Measurements from ENCODE around the gene SLC35E1. TPM values are rescaled to one million over a fixed set of nuclear protein-coding genes. Genes with fewer than 3 reads are reported as not detected.

The SLC35E1 gene
- polyA plus RNA-seq (30.3 to 42.0 TPM (median 39.1 TPM) in 3 replicates), polyA minus RNA-seq (81.4 to 109 TPM (median 105 TPM) in 3 replicates)
- polyA plus RNA-seq (2011; ENCODE audit: low read depth), result 17.8 TPM
- 28.7 and 32.6 TPM in 2 replicates for polyA plus RNA-seq (2011; cell fraction: cytosol; rRNA removed)
- polyA plus RNA-seq (2011; cell fraction: nucleus; rRNA removed), result 56.4 and 59.8 TPM in 2 replicates
- 38.9 and 39.4 TPM in 2 replicates for polyA plus RNA-seq (2012; ENCODE audit: low replicate concordance)
- polyA minus RNA-seq (2011; cell fraction: cytosol; rRNA and poly(A)+ RNA removed), result 59.9 TPM
- 50.9 and 66.0 TPM in 2 replicates for polyA minus RNA-seq (2011; cell fraction: nucleus; rRNA and poly(A)+ RNA removed)

- peak within 1 kb of the TSS; percentile 96 for H3K27ac ChIP-seq (ENCODE audit: control insufficient read depth, insufficient read depth, low read length)
- peaks cover 85% of the 10 kb centered on the region for H3K79me2 ChIP-seq (ENCODE audit: control insufficient read depth, insufficient read depth, low read length)
- H3K9me3 ChIP-seq (ENCODE audit: control insufficient read depth, low read depth, low read length), result no peaks in the 10 kb centered on the region
- peaks cover 3% of the 10 kb centered on the region for H3K9me1 ChIP-seq (ENCODE audit: control insufficient read depth, extremely low read depth, insufficient read depth, low read length)
- H3K27me3 ChIP-seq (ENCODE audit: control insufficient read depth, extremely low read depth, insufficient read depth, low read length), result no peaks in the 10 kb centered on the region
- dilution Hi-C loops (cut with MboI; ENCODE audit: extremely low pct_ligation_motif_present, low sequenced_read_pairs), result no loop called here
- DNase-seq (ENCODE audit: low read depth, low spot score) (peak; percentile 81), FAIRE-seq (no peak)
- peaks cover 16 to 30% of the 10 kb centered on the region in 2 experiments for H3K36me3 ChIP-seq (ENCODE audit: control insufficient read depth in 2 of 2, extremely low read depth in 1 of 2, insufficient read depth in 2 of 2, low read length in 2 of 2)
- H4K20me1 ChIP-seq (ENCODE audit: control insufficient read depth, extremely low read depth, insufficient read depth, low read length), result peaks cover 5% of the 10 kb centered on the region
- peak within 1 kb of the TSS; percentile 98 for H3K9ac ChIP-seq (ENCODE audit: control insufficient read depth, extremely low read depth, insufficient read depth, low read length)
- peak within 1 kb of the TSS; percentile 81 to 98 (median 98) for H3K4me3 ChIP-seq (ENCODE audit: control insufficient read depth in 2 of 3, extremely low read depth in 1 of 3, insufficient read depth in 2 of 3, low read depth in 1 of 3, low read length in 3 of 3)
- TF ChIP-seq CTCF (optimal IDR thresholded peaks at IDR 0.05 in 1 of 3, IDR thresholded peaks at IDR 0.05 in 1 of 3, conservative IDR thresholded peaks at IDR 0.05 in 1 of 3; ENCODE audit: extremely low read depth in 1 of 3, insufficient read depth in 2 of 3, low read length in 3 of 3) (no peak), EZH2 (IDR thresholded peaks at IDR 0.05; ENCODE audit: low read length) (no peak)
- H2AFZ ChIP-seq (ENCODE audit: control insufficient read depth, low read length), result peak within 1 kb of the TSS; percentile 78
- H3K4me1 ChIP-seq (ENCODE audit: control insufficient read depth, extremely low read depth, insufficient read depth, low read length), result peaks cover 38% of the 10 kb centered on the region
- peak within 1 kb of the TSS; percentile 97 for H3K4me2 ChIP-seq (ENCODE audit: control insufficient read depth, extremely low read depth, insufficient read depth, low read depth, low read length)
Observed at GRCh38 chr19:16572332-16573211, at the start of gene SLC35E1. Gene SLC35E1, minus strand, starts transcription at chr19:16572415. Its CDS starts 51 bp downstream, at chr19:16572364.

GRCh38 chr19:16621165-16621800 is 49.1 kb upstream of the SLC35E1 start:
- Histone ChIP-seq H4K20me1 (ENCODE audit: control insufficient read depth, extremely low read depth, insufficient read depth, low read length) (peaks cover 52% of the 10 kb centered on the region), H3K9me3 (ENCODE audit: control insufficient read depth, low read depth, low read length) (no peaks in the 10 kb centered on the region), H3K27me3 (ENCODE audit: control insufficient read depth, extremely low read depth, insufficient read depth, low read length) (no peaks in the 10 kb centered on the region), H3K9ac (ENCODE audit: control insufficient read depth, extremely low read depth, insufficient read depth, low read length) (no peak overlapping the region), H3K4me2 (ENCODE audit: control insufficient read depth, extremely low read depth, insufficient read depth, low read depth, low read length) (no peak overlapping the region), H3K27ac (ENCODE audit: control insufficient read depth, insufficient read depth, low read length) (no peak overlapping the region), H3K9me1 (ENCODE audit: control insufficient read depth, extremely low read depth, insufficient read depth, low read length) (peaks cover 7% of the 10 kb centered on the region), H3K4me3 (ENCODE audit: control insufficient read depth in 2 of 3, extremely low read depth in 1 of 3, insufficient read depth in 2 of 3, low read depth in 1 of 3, low read length in 3 of 3) (no peak overlapping the region), H3K79me2 (ENCODE audit: control insufficient read depth, insufficient read depth, low read length) (peaks cover 100% of the 10 kb centered on the region), H2AFZ (ENCODE audit: control insufficient read depth, low read length) (no peak overlapping the region), H3K4me1 (ENCODE audit: control insufficient read depth, extremely low read depth, insufficient read depth, low read length) (peaks cover 5% of the 10 kb centered on the region), H3K36me3 (ENCODE audit: control insufficient read depth in 2 of 2, extremely low read depth in 1 of 2, insufficient read depth in 2 of 2, low read length in 2 of 2) (peaks cover 20 to 25% of the 10 kb centered on the region in 2 experiments)
- dilution Hi-C loops (cut with MboI; ENCODE audit: extremely low pct_ligation_motif_present, low sequenced_read_pairs), result no loop called here
- no peak for FAIRE-seq
- DNase-seq (ENCODE audit: low read depth, low spot score), result no peak
- TF ChIP-seq CTCF (optimal IDR thresholded peaks at IDR 0.05 in 1 of 3, IDR thresholded peaks at IDR 0.05 in 1 of 3, conservative IDR thresholded peaks at IDR 0.05 in 1 of 3; ENCODE audit: extremely low read depth in 1 of 3, insufficient read depth in 2 of 3, low read length in 3 of 3), result no peak
- TF ChIP-seq EZH2 (IDR thresholded peaks at IDR 0.05; ENCODE audit: low read length), result no peak

Data from keratinocyte (primary cell).